K562 (cell line): Measurements from ENCODE around the gene SPRR2D. TPM values are rescaled to one million over a fixed set of nuclear protein-coding genes. Genes with fewer than 3 reads are reported as not detected.

Experiments used
- C11orf30 ChIP-seq: fragments of 450-650 bp; IDR thresholded peaks from 2 replicates; pipeline ENCODE4 v1.6.1; 2016; ENCODE audit warnings: low read depth, mild to moderate bottlenecking
- CEBPB ChIP-seq: fragments of 450-650 bp; IDR thresholded peaks from 2 replicates; pipeline ENCODE4 v1.6.1; 2016; ENCODE audit warnings: missing genetic modification characterization, missing compliant biosample characterization
- DMBX1 ChIP-seq: fragments of 250-450 bp; sonication (Bioruptor Pico); IDR thresholded peaks from 2 replicates; pipeline ENCODE4 v1.8.0; 2022; ENCODE audit warnings: inconsistent platforms, mild to moderate bottlenecking, moderate library complexity, borderline replicate concordance
- LEF1 ChIP-seq: fragments of 450-650 bp; IDR thresholded peaks from 2 replicates; pipeline ENCODE4 v1.6.1; 2016; ENCODE audit warnings: mild to moderate bottlenecking
- NBN ChIP-seq: fragments of 450-650 bp; IDR thresholded peaks from 2 replicates; pipeline ENCODE4 v1.6.1; 2016; ENCODE audit warnings: low read depth, mild to moderate bottlenecking
- POU5F1 ChIP-seq: fragments of 150-350 bp; IDR thresholded peaks from 2 replicates; pipeline ENCODE4 v1.6.1; 2014; ENCODE audit warnings: borderline replicate concordance, low read length, low read depth, mild to moderate bottlenecking; ENCODE audit not compliant: partially characterized antibody
- ZNF133 ChIP-seq: fragments of 250-450 bp; sonication (Bioruptor Pico); IDR thresholded peaks from 2 replicates; pipeline ENCODE4 v1.4.0; 2020; ENCODE audit warnings: mild to moderate bottlenecking
- ZNF197 ChIP-seq: fragments of 200-800 bp; sonication (Bioruptor generic); IDR thresholded peaks from 2 replicates; pipeline ENCODE4 v1.6.1; 2016; ENCODE audit warnings: low read depth, missing genetic modification characterization, missing compliant biosample characterization
- ZNF778 ChIP-seq: fragments of 450-650 bp; formaldehyde crosslinking; IDR thresholded peaks from 2 replicates; pipeline ENCODE4 v1.4.0; 2020; ENCODE audit warnings: mild to moderate bottlenecking, moderate library complexity
- polyA plus RNA-seq, 8 experiments: library from polyadenylated mRNA; depleted of rRNA in 4 of 8; stranded (reverse) in 5 of 8; unstranded in 3 of 8; fragments of >200 nt; fragmentation: Nextera tagmentation in 2 of 8; fragmentation: Illumina TruSeq in 1 of 8; extraction: Ambion mirVana in 2 of 8; extraction: Trizol in 1 of 8; gene quantifications; 2 replicates each; pipeline versions ENCODE4 v1.2.1 to v1.2.3, GENCODE V29; 2011 to 2014; ENCODE audit warnings: inconsistent platforms in 1 of 8, missing spikeins in 1 of 8
- total RNA-seq, 7 experiments: library from RNA; depleted of rRNA in 6 of 7; stranded (reverse); fragments of >200 nt in 6 of 7; fragmentation: Illumina TruSeq in 2 of 7; extraction: Trizol in 2 of 7; gene quantifications; 2 replicates each; pipeline versions ENCODE4 v1.2.1 to v1.2.3, GENCODE V29; 2011 to 2021; ENCODE audit warnings: low replicate concordance in 1 of 7
- TF ChIP-seq, protein P1 (sequence below): fragments of 250-450 bp; sonication (Bioruptor Pico); IDR thresholded peaks from 2 replicates; pipeline ENCODE4 v1.8.0; 2021; ENCODE audit warnings: moderate library complexity, mild to moderate bottlenecking, inconsistent platforms
- TF ChIP-seq, protein P2 (sequence below), 2 experiments: fragments of 450-650 bp; IDR thresholded peaks; 2 replicates each; pipeline ENCODE4 v1.6.1; 2016; ENCODE audit warnings: mild to moderate bottlenecking in 2 of 2, borderline replicate concordance in 1 of 2, low read depth in 1 of 2, moderate library complexity in 1 of 2
- TF ChIP-seq, protein P3 (sequence below): IDR thresholded peaks from 3 replicates; pipeline ENCODE4 v1.6.1; 2011; ENCODE audit warnings: borderline replicate concordance, mild to moderate bottlenecking; ENCODE audit not compliant: insufficient read length, insufficient read depth

Gene SPRR2D
- total and polyA plus RNA-seq, 9 of the 15 experiments (the other 6 are each of a cell fraction or from before 2014, with no cell fraction given) = 0.91 to 5.1 (median 3.2) TPM; not detected in 1

DNA sequence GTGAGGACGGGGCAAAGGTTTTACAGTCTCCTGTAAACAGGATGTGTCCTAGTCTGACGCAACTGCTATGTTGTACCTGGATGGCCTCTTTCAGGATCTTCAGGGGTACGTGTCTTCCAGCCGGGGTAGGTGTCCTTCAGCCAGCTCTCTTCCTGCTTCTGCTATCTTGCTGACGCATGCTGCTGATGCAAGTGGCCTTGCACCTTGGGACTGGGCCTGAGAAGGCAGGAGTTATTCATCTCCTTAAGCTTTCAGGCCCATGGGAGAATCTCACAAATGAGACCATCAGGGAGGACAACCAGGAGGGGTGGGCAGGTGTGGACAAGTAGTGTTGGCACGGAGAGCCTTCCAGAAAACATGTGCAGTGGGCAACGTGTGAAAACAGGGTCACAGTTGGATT, 17.8 kb downstream of the SPRR2D start (continued):
- TF ChIP-seq, protein P1, sequence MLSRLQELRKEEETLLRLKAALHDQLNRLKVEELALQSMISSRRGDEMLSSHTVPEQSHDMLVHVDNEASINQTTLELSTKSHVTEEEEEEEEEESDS (CRISPR knock-in tag) = no peak
- no peak; the same call in 1 of the 2 replicates for TF ChIP-seq DMBX1 (CRISPR knock-in tag)
- no peak for TF ChIP-seq ZNF197 (CRISPR knock-in tag)
- TF ChIP-seq, protein P2, sequence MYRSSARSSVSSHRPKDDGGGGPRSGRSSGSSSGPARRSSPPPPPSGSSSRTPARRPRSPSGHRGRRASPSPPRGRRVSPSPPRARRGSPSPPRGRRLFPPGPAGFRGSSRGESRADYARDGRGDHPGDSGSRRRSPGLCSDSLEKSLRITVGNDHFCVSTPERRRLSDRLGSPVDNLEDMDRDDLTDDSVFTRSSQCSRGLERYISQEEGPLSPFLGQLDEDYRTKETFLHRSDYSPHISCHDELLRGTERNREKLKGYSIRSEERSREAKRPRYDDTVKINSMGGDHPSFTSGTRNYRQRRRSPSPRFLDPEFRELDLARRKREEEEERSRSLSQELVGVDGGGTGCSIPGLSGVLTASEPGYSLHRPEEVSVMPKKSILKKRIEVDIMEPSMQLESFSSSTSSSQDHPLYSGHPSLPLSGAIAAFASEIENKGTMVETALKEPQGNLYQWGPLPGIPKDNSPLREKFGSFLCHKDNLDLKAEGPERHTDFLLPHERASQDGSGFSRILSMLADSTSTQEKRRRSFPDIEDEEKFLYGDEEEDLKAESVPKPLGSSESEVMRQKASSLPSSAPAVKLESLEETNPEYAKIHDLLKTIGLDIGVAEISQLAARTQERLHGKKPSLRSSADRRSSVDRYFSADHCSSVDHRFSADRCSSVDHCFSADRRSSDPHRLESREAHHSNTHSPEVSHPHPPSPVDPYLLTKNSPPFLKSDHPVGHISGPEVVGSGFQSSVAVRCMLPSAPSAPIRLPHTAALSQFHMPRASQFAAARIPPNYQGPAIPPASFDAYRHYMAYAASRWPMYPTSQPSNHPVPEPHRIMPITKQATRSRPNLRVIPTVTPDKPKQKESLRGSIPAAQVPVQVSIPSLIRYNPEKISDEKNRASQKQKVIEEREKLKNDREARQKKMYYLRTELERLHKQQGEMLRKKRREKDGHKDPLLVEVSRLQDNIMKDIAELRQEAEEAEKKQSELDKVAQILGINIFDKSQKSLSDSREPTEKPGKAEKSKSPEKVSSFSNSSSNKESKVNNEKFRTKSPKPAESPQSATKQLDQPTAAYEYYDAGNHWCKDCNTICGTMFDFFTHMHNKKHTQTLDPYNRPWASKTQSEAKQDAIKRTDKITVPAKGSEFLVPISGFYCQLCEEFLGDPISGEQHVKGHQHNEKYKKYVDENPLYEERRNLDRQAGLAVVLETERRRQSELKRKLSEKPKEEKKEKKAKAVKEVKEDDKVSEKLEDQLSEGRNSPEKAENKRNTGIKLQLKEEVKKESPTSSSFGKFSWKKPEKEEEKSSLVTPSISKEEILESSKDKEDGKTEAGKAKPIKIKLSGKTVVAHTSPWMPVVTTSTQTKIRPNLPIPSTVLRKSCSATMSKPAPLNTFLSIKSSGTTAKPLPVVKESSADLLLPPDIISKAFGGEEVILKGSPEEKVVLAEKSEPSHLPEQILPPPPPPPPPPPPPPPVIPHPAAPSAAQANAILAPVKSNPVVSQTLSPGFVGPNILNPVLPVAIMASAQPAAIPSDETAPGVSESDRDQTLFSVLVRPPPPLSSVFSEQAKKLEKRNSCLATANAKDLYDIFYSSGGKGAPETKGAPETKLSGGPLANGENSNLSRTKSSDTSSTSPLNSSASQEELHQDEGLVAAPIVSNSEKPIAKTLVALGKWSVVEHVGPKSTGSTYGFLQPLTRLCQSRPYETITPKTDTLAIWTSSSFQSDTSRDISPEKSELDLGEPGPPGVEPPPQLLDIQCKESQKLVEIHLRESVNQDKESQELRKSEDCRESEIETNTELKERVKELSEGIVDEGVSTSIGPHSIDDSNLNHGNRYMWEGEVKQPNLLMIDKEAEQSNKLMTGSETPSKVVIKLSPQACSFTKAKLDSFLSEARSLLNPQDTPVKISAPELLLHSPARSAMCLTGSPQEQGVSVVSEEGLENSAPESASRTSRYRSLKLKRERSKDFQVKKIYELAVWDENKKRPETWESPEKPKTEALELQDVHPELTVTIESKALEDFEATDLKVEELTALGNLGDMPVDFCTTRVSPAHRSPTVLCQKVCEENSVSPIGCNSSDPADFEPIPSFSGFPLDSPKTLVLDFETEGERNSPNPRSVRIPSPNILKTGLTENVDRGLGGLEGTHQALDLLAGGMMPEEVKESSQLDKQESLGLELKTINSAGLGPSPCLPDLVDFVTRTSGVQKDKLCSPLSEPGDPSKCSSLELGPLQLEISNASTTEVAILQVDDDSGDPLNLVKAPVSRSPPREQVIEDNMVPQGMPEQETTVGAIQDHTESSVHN (IDR thresholded peaks at IDR 0.05; ENCODE audit: borderline replicate concordance in 1 of 2, low read depth in 1 of 2) = no peak
- TF ChIP-seq POU5F1 = no peak
- 0 out of 2 replicates have a peak, but pooled peaks have one; percentile 29 for TF ChIP-seq CEBPB (tag)
- TF ChIP-seq NBN = no peak
- TF ChIP-seq, protein P3, sequence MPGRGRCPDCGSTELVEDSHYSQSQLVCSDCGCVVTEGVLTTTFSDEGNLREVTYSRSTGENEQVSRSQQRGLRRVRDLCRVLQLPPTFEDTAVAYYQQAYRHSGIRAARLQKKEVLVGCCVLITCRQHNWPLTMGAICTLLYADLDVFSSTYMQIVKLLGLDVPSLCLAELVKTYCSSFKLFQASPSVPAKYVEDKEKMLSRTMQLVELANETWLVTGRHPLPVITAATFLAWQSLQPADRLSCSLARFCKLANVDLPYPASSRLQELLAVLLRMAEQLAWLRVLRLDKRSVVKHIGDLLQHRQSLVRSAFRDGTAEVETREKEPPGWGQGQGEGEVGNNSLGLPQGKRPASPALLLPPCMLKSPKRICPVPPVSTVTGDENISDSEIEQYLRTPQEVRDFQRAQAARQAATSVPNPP = no peak
- TF ChIP-seq ZNF133 = no peak
- TF ChIP-seq C11orf30 = peak; percentile 52; the same call in 1 of the 2 replicates
- TF ChIP-seq LEF1 = no peak
- TF ChIP-seq ZNF778 (CRISPR knock-in tag) = no peak
